Pancreas (tissue), 10 donors: ENCODE data around the gene MEOX1. TPM values are rescaled to one million over a fixed set of nuclear protein-coding genes. Genes with fewer than 3 reads are reported as not detected.
A peak's percentile ranks its signal among the peaks of the same experiment; 100 is the strongest.

Experiments used
- ATAC-seq, 4 donors: fragments of 200-7000 bp; cut with Tn5 transposase; one replicate each; pipeline versions ENCODE4 v1.8.0 to v1.9.1; 2020; ENCODE audit warnings: mild to moderate bottlenecking in 4 of 4, moderate library complexity in 4 of 4
- DNase-seq, 6 donors: peaks; one replicate each; pipeline ENCODE4 v3.0.0-alpha.2; 2020
- FAIRE-seq: peaks from 2 replicates; lab custom pipeline; 2012; peaks lifted over from hg19 to GRCh38; lab: Jason Lieb, UNC
- H3K27ac ChIP-seq, 4 donors: fragments of 200-600 bp; sonication (generic); 1 replicate in 3 of 4; 2 replicates in 1 of 4; pipeline versions ENCODE4 v1.5.0 to v1.8.0; 2020
- H3K27me3 ChIP-seq, 4 donors: fragments of 200-600 bp; one replicate each; pipeline ENCODE4 v1.8.0; 2021
- H3K36me3 ChIP-seq, 3 donors: fragments of 200-600 bp; sonication (generic) in 1 of 3; one replicate each; pipeline versions ENCODE4 v1.5.0 to v1.8.0; 2020 to 2021
- H3K4me1 ChIP-seq, 3 donors: fragments of 200-600 bp; one replicate each; pipeline ENCODE4 v1.8.0; 2021
- H3K4me3 ChIP-seq, 4 donors: fragments of 200-600 bp; sonication (generic) in 2 of 4; one replicate each; pipeline versions ENCODE4 v1.5.0 to v1.8.0; 2020 to 2021
- H3K9me3 ChIP-seq, 4 donors: fragments of 200-600 bp; one replicate each; pipeline ENCODE4 v1.8.0; 2021
- CTCF ChIP-seq, 4 donors: fragments of 200-600 bp; sonication (generic) in 3 of 4; IDR thresholded peaks; one replicate each; pipeline versions ENCODE4 v1.5.0 to v1.8.0; 2021; ENCODE audit warnings: antibody characterized with exemption in 4 of 4
- WGBS, 2 donors: extraction: QIAGEN DNeasy Blood & Tissue Kit; methylation state at CpG; one replicate each; pipeline ENCODE4 v1.1.7; 2013; 5-methylcytosine and 5-hydroxymethylcytosine counted together
- intact Hi-C, 3 donors: fragments of 100-400 bp; cut with DNase I; formaldehyde crosslinking; loops; one replicate each; pipeline versions ENCODE4 v1.11.1 to v1.14.2; 2022
- polyA plus RNA-seq, 2 donors: library from polyadenylated mRNA; stranded (reverse); fragments of 200-250 nt; gene quantifications; one replicate each; pipeline ENCODE4 v1.2.3, GENCODE V29; 2013
- total RNA-seq, 6 donors: library from RNA; stranded (reverse); fragmentation: NEBNext Ultra II Directional in 4 of 6; extraction: Animal tissue kit (Norgen Biotek cat#: 25700) in 4 of 6; gene quantifications; one replicate each; pipeline versions ENCODE4 v1.2.1 to v1.2.4, GENCODE V29; 2021 to 2023
- donor health status: healthy with polysubstance abuse.
- donor health status: DM: no; HTN: no; CAD: no; lungs with moderate emphysema.
- donor health status: DM: no; HTN: no; CAD: no.
- donor health status: control.
- donor health status: control.
- donor health status: Bipolar disorder and iron deficiency.
- donor health status: DM: yes; HTN: yes; CAD: no.
- donor health status: DM: no; HTN: no; CAD: no.
- donor health status: DM: no; HTN: no; CAD: no.
- donor health status: DM: yes; HTN: yes; CAD: no.

MEOX1 gene
- total and polyA plus RNA-seq, 8 donors, result 0.28 to 4.3 (median 1.1) TPM

GRCh38 chr17:43703630-43704029 is 41.9 kb upstream of the MEOX1 start:
- Histone ChIP-seq H3K4me1 (no peaks in the 10 kb centered on the region), H3K36me3 (no peaks in the 10 kb centered on the region), H3K4me3 (no peak overlapping the region), H3K9me3 (no peaks in the 10 kb centered on the region), H3K27me3 (no peaks in the 10 kb centered on the region), H3K27ac (no peak overlapping the region)
- WGBS, 2 donors, result 81 to 88% methylated on average over 3 of the region's 3 CpGs
- FAIRE-seq (no peak), DNase-seq (no peak), ATAC-seq (no peak)
- no peak for TF ChIP-seq CTCF (IDR thresholded peaks at IDR 0.05)
- intact Hi-C loops, result no loop called here

DNA sequence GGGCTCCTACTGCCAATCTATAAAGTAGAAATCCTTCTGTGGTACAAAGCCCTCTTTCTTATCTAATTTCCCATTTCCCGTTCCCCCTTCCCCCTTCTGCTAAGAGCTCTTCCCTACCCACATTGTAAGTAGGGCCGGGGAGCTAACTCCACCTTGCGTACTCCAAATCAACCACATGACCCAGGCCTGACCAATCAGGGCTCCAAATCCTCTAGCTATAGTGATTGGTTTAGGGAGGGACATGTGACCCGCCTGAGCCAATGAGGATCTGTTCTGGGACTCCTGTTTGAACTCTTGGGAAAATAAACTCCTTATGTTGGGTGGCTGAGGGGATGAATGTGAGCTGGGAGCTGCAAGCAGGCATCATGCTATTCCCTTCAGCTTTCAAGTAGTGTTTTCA is 40.9 kb upstream of the MEOX1 start:
- WGBS, 2 donors, result 81 to 86% methylated on average over 4 of the region's 4 CpGs
- ATAC-seq (no peak), DNase-seq (no peak), FAIRE-seq (no peak)
- no peak overlapping the region for H3K4me3 ChIP-seq
- no peak overlapping the region for H3K27ac ChIP-seq
- no peak for TF ChIP-seq CTCF (IDR thresholded peaks at IDR 0.05)
- no peaks in the 10 kb centered on the region for H3K36me3 ChIP-seq
- intact Hi-C loops, result no loop called here
- H3K9me3 ChIP-seq, result no peaks in the 10 kb centered on the region
- H3K27me3 ChIP-seq, result no peaks in the 10 kb centered on the region
- H3K4me1 ChIP-seq, result no peaks in the 10 kb centered on the region

- Histone ChIP-seq H3K4me1 (no peaks in the 10 kb centered on the region), H3K27ac (no peak overlapping the region), H3K9me3 (no peaks in the 10 kb centered on the region), H3K4me3 (no peak overlapping the region), H3K36me3 (no peaks in the 10 kb centered on the region), H3K27me3 (no peaks in the 10 kb centered on the region)
- no peak for TF ChIP-seq CTCF (IDR thresholded peaks at IDR 0.05)
- peak in 1 of 4 donors; percentile 41 for ATAC-seq
- WGBS, 2 donors, result 56 to 64% methylated on average over 16 of the region's 16 CpGs
- intact Hi-C loops, result no loop called here
- DNase-seq, result no peak
- FAIRE-seq, result no peak
Measured at GRCh38 chr17:43701318-43701743, 39.6 kb upstream of the MEOX1 start.

- FAIRE-seq (no peak), DNase-seq (no peak), ATAC-seq (no peak)
- H3K27ac ChIP-seq, result no peak overlapping the region
- no peak overlapping the region for H3K4me3 ChIP-seq
- H3K36me3 ChIP-seq, result no peaks in the 10 kb centered on the region
- no peaks in the 10 kb centered on the region for H3K9me3 ChIP-seq
- H3K27me3 ChIP-seq, result no peaks in the 10 kb centered on the region
- TF ChIP-seq CTCF (IDR thresholded peaks at IDR 0.05), result no peak
- WGBS, 2 donors, result 74 to 81% methylated on average over 3 of the region's 3 CpGs
- H3K4me1 ChIP-seq, result no peaks in the 10 kb centered on the region
- intact Hi-C loops, result loop anchor here in 1 of 3 donors (5.0 kb wide), 1 partner anchor 58 kb away; the partner anchor contains the start of gene SOST
Measured at GRCh38 chr17:43699438-43699756, 37.7 kb upstream of the MEOX1 start.

- FAIRE-seq, result no peak
- no peak for TF ChIP-seq CTCF (IDR thresholded peaks at IDR 0.05)
- no peak overlapping the region for H3K4me3 ChIP-seq
- whole genome bisulfite sequencing, 2 donors, result 69 to 78% methylated on average over 7 of the region's 7 CpGs
- H3K36me3 ChIP-seq, result no peaks in the 10 kb centered on the region
- H3K4me1 ChIP-seq, result no peaks in the 10 kb centered on the region
- H3K27me3 ChIP-seq, result no peaks in the 10 kb centered on the region
- no peaks in the 10 kb centered on the region for H3K9me3 ChIP-seq
- DNase-seq, result no peak
- intact Hi-C loops, result loop anchor here in 1 of 3 donors (5.0 kb wide), 1 partner anchor 58 kb away; the partner anchor contains the start of gene SOST
- no peak overlapping the region for H3K27ac ChIP-seq
- no peak for ATAC-seq
Measured at GRCh38 chr17:43698678-43699437, 37.1 kb upstream of the MEOX1 start.
